Left ventricle myocardium inferior (tissue), 1 donor: ENCODE results near the gene GFER. TPM values are rescaled to one million over a fixed set of nuclear protein-coding genes. Genes with fewer than 3 reads are reported as not detected.

Source experiments
- DNase-seq: peaks from one replicate; pipeline ENCODE4 v3.0.0-alpha.2; 2020
- H3K27ac ChIP-seq: fragments of 200-600 bp; replicated peaks from 2 replicates; pipeline ENCODE4 v1.8.0; 2021
- H3K27me3 ChIP-seq: fragments of 200-600 bp; 2 replicates; pipeline ENCODE4 v1.8.0; 2021; ENCODE audit warnings: low read depth
- H3K36me3 ChIP-seq: fragments of 200-600 bp; 2 replicates; pipeline ENCODE4 v1.8.0; 2021
- H3K4me1 ChIP-seq: fragments of 200-600 bp; 2 replicates; pipeline ENCODE4 v1.8.0; 2021
- H3K4me3 ChIP-seq: fragments of 200-600 bp; 2 replicates; pipeline ENCODE4 v1.8.0; 2021; ENCODE audit warnings: mild to moderate bottlenecking, moderate library complexity
- H3K9me3 ChIP-seq: fragments of 200-600 bp; replicated peaks from 2 replicates; pipeline ENCODE4 v1.8.0; 2021
- CTCF ChIP-seq: fragments of 200-600 bp; IDR thresholded peaks from 2 replicates; pipeline ENCODE4 v1.8.0; 2021; ENCODE audit warnings: antibody characterized with exemption, mild to moderate bottlenecking, borderline replicate concordance
- intact Hi-C: fragments of 100-400 bp; cut with micrococcal nuclease; formaldehyde crosslinking; loops from one replicate; pipeline ENCODE4 v1.11.0; 2022
- total RNA-seq: library from RNA; stranded (reverse); fragmentation: NEBNext Ultra II Directional; extraction: Animal tissue kit (Norgen Biotek cat#: 25700); gene quantifications from one replicate; pipeline ENCODE4 v1.2.1, GENCODE V29; 2021
- donor health status: DM: no; HTN: yes; CAD: no; lungs with severe emphysema.

The GFER gene
- total RNA-seq, 1 donor from 2014 or later = 23.3 TPM

- intact Hi-C loops = no loop called here
- no peak for TF ChIP-seq CTCF
- H3K27me3 ChIP-seq = no peaks in the 10 kb centered on the region
- peaks cover 44% of the 10 kb centered on the region for H3K4me1 ChIP-seq
- H3K9me3 ChIP-seq = no peaks in the 10 kb centered on the region
- DNase-seq = no peak
- H3K4me3 ChIP-seq = no peak overlapping the region
- no peak overlapping the region for H3K27ac ChIP-seq
- H3K36me3 ChIP-seq = peaks cover 16% of the 10 kb centered on the region
These were observed 39.3 kb upstream of the GFER start for GRCh38 chr16:1944612-1945199.

GRCh38 chr16:1945559-1946391 lies 38.2 kb upstream of the GFER start:
- H3K9me3 ChIP-seq = no peaks in the 10 kb centered on the region
- intact Hi-C loops = no loop called here
- peaks cover 6% of the 10 kb centered on the region for H3K36me3 ChIP-seq
- TF ChIP-seq CTCF = no peak
- H3K4me3 ChIP-seq = no peak overlapping the region
- peak overlapping the region; percentile 46 for H3K27ac ChIP-seq
- H3K4me1 ChIP-seq = peaks cover 51% of the 10 kb centered on the region
- H3K27me3 ChIP-seq = no peaks in the 10 kb centered on the region
- no peak for DNase-seq

- Histone ChIP-seq H3K27me3 (no peaks in the 10 kb centered on the region), H3K4me1 (peaks cover 56% of the 10 kb centered on the region), H3K4me3 (no peak overlapping the region), H3K36me3 (peaks cover 3% of the 10 kb centered on the region), H3K27ac (peak overlapping the region; percentile 46), H3K9me3 (no peaks in the 10 kb centered on the region)
- TF ChIP-seq CTCF = no peak
- intact Hi-C loops = no loop called here
- no peak for DNase-seq
These were observed 37.3 kb upstream of the GFER start for GRCh38 chr16:1946495-1947368.

GRCh38 chr16:1947369-1947670 lies 36.7 kb upstream of the GFER start:
- Histone ChIP-seq H3K36me3 (peaks cover 3% of the 10 kb centered on the region), H3K27me3 (no peaks in the 10 kb centered on the region), H3K4me1 (peaks cover 51% of the 10 kb centered on the region), H3K4me3 (no peak overlapping the region), H3K27ac (peak overlapping the region; percentile 46), H3K9me3 (no peaks in the 10 kb centered on the region)
- no peak for TF ChIP-seq CTCF
- intact Hi-C loops = no loop called here
- DNase-seq = no peak

GRCh38 chr16:1949507-1949906 lies 34.5 kb upstream of the GFER start:
- TF ChIP-seq CTCF = no peak
- Histone ChIP-seq H3K4me3 (no peak overlapping the region), H3K27ac (peak overlapping the region; percentile 38), H3K36me3 (peaks cover 3% of the 10 kb centered on the region), H3K27me3 (no peaks in the 10 kb centered on the region), H3K4me1 (peaks cover 35% of the 10 kb centered on the region), H3K9me3 (no peaks in the 10 kb centered on the region)
- DNase-seq = no peak
- intact Hi-C loops = no loop called here
